Activated CD8-positive, alpha-beta memory T cell treated with anti-CD3 and anti-CD28 coated beads, Interleukin-2, amount 50 U/mL, for 24 hours (primary cell): ENCODE results near the gene DENND2C.
"Not testable (repeated sequence)": the region's sequence is repeated elsewhere in the genome, so short reads cannot be mapped to it uniquely, and the experiment has no call there.

Experiments
- DNase-seq: peaks from one replicate; pipeline ENCODE4 v3.0.0-alpha.2; 2020; ENCODE audit errors: extremely low read depth

The DENND2C gene

DNA sequence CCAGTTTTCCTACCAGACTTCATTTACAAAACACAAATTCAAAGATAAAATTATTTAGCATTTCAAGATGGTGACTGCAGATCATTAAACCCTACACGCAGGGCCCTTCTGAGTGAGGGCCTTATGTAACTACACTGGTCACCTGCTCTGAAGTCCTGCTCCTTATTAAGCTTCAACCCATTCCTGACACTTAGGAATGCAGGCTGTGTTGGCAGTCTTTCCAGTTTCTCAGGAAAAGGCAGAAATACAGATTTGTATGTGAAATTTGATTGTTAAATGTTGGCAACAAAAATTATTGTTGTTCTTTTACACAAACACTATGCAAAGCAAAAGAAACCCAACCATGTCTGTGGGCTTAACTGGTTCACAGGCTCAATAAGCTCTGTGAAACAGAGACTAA, 62.6 kb downstream of the DENND2C start:
- DNase-seq: no peak

- DNase-seq: no peak
Observed at GRCh38 chr1:114597949-114598348, 71.9 kb downstream of the DENND2C start.

DNA sequence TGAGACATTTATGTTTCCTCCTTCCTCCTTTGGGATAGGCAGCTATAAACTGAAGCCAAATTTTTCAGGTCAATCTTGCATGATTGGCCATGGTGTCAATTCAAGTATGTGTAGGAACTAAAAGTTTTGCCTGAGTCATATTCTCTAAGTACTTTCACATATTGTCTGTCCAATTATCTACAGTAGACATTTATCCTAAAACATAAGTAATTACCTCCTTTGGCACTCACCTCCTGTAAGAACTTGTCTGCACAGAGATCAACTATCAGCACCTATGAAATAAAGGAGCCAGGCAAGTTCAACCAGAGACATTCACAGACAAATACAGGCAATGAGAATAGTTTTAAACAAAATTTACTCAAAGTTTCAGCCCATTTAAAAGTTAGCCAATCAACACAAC, 74.2 kb downstream of the DENND2C start:
- no peak for DNase-seq

DNA sequence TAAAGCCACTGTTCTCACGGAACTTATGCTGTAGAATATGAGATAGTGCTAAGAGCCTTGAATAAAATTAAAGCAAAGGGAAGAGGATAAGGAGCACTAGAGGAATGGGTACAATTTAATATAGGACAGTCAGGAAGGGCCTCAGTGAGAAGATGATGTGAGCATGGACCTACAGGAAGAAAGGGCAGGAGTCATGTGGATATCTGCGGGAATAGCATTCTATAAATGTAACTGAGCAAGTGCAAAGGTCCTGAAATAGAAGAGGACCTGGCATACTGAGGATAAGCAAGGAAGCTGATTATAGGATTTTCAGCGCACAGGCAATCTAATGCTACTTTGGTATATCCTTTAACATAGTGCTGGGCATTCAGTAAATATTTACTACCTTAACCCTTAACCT, 75.8 kb downstream of the DENND2C start:
- DNase-seq: no peak

GRCh38 chr1:114589122-114589521, 80.7 kb downstream of the DENND2C start:
- DNase-seq: no peak

- DNase-seq: no peak
Observed at GRCh38 chr1:114588196-114588689, 81.6 kb downstream of the DENND2C start.

DNA sequence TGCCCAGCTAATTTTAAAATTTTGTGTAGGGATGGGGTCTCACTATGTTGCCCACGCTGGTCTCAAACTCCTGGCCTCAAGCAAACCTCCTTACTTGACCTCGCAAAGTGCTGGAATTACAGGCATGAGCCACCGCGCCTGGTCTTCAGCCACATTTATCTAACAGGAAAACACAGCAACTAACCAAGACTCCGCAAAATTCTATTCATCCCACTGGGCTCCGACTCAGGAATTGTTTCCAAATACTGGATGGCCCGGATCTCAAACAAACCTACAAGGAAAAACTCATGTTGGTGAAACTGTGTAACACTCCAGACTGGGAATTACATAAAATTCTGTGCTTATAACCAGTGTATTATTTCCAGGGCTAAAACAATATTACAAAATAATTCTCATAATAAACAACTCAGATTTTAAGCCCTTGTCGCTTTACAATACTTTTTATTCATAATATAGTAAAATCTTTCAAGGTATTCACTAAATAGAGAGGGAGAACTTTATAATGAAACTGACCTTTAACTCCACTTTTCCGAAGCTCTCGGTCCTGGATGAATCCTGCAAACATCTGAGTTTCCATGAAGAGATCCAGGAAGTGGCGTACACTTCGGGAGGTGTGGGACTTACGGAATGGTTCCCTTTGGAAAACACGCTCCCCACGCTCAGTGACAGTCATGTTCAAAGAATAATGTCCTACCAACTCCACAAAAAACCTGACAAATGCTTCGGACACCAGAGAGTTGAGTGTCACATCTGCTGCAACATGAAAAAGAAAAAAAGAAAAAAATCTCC, 82.5 kb downstream of the DENND2C start:
- DNase-seq: no peak

DNA sequence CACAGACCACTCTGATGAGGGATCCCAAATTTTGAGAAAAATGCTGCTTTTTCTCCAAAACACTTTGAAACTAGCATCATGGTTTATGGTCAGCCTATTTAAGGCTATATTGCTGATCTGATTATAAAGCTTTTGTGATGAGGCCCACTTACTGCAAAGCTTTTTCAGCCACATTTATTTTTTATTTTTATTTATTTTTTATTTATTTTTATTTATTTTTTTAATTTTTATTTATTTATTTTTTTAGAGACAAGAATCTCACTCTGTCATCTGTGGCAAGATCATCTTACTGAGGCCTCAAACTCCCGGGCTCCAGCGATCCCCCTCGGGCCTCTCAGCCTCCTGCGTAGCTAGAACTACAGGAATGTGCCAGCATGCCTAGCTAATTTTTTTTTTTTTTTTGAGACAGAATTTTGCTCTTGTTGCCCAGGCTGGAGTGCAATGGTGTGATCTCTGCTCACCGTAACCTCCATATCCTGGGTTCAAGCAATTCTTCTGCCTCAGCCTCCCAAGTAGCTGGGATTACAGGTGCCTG, 83.3 kb downstream of the DENND2C start:
- DNase-seq: no peak

DNA sequence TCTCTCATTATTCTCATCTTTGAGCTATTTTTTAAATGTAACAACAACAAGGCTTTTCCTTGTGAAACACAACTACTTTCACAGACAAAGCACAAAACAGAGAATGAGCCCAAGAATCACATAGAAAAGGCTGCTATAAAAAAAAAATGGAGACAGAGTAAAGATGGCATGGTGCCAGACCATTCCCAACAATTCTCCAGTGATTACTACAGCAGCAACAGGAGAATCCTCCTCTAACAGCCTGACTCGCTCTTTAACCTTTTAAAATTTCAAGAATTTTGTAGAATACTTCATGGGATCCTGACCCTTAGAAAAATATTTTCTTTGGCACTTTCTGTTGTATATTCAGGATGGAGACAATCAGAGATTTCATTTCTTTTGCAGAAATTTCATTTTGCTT, 84.6 kb downstream of the DENND2C start:
- DNase-seq: no peak

GRCh38 chr1:114581335-114582287, 88.2 kb downstream of the DENND2C start, which contains the start of gene BCAS2:
Gene BCAS2, minus strand, starts transcription at chr1:114581615. Its CDS starts 24 bp downstream, at chr1:114581591.
- peak; percentile 93 for DNase-seq

DNA sequence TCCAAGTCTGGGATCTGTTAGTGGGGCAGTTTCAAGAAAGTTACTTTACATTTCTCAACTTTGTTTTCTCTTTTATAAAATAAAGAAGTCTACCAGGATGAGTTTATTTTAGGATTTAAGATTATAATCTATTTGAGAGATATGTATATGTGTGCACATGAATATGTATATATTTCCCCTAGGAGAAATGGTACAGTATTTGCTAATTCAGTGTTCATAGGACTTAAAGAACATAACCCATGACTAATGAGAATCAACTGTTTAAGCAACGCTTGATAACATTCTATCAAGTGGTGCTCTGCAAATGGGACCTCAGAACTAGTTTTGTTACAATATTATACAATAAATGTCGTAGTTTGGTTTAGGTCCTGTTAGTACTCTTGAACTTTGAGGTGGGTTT, 95.5 kb downstream of the DENND2C start:
- DNase-seq: no peak

DNA sequence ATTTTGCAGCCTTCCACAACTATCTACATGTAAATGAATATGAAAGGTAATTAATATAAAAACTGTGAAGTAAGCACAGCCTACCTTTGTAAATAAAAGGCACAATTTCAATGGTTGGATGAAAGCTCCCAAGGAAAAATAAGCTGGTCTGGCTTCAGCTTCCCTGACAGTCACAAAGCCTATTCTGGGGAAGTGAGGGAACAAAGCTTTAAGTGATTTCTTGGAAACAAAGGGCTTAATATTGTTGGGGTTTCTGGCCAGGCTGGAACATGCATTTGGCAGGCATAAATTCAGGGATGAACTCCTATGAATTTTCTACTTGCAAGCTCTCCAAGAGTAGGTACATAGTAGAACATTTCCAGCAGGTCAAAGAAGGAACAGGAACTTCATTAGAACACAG, 105.7 kb downstream of the DENND2C start:
- DNase-seq: no peak

DNA sequence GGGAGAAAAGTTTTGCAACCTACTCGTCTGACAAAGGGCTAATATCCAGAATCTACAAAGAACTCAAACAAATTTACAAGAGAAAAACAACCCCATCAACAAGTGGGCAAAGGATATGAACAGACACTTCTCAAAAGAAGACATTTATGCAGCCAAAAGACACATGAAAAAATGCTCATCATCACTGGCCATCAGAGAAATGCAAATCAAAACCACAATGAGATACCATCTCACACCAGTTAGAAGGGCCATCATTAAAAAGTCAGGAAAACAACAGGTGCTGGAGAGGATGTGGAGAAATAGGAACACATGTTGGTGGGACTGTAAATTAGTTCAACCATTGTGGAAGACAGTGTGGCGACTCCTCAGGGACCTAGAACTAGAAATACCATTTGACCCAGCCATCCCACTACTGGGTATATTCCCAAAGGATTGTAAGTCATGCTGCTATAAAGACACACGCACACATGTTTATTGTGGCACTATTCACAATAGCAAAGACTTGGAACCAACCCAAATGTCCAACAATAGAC, 106.8 kb downstream of the DENND2C start:
- not testable (repeated sequence) for DNase-seq

- DNase-seq: no peak
Observed at GRCh38 chr1:114561333-114561732, 108.5 kb downstream of the DENND2C start.

DNA sequence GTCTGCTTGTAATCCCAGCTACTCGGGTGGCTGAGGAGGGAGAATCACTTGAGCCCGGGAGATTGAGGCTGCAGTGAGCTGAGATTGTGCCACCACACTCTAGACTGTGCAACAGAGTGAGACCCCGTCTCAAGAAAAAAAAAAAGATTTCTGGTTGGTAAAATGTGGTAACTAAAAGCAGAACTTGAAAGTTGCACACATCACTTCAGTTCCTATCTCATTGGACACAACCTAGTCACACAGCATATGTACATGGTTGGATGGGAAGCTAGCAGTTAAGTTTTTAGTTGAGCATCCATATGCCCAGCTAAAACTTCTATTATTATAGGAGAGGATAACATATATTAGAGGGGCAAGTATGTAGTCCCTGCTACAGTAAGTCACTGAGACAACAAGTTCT, 110.5 kb downstream of the DENND2C start:
- DNase-seq: no peak

DNA sequence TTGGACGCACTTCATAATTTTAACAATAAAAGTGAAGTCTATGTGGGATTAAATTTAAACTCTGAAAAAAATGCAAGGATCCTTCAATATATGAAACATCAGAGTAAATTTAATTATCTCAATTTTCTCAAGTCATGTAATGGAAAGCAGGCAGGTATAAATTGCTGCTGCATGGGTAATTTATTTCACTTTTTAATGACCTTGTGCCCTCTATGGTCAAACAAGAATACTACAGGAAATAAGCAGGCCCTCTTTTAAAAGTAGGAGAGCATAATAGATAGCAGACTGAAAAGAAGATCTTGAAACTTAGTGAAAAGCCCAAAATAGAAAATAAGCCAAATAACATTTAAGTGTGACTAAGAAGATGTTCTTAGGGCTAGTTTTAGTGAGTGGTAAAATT, 111.3 kb downstream of the DENND2C start:
- no peak for DNase-seq

- no peak for DNase-seq
Observed at GRCh38 chr1:114554577-114554976, 115.3 kb downstream of the DENND2C start.

GRCh38 chr1:114552106-114552639, 117.7 kb downstream of the DENND2C start:
- no peak for DNase-seq

DNA sequence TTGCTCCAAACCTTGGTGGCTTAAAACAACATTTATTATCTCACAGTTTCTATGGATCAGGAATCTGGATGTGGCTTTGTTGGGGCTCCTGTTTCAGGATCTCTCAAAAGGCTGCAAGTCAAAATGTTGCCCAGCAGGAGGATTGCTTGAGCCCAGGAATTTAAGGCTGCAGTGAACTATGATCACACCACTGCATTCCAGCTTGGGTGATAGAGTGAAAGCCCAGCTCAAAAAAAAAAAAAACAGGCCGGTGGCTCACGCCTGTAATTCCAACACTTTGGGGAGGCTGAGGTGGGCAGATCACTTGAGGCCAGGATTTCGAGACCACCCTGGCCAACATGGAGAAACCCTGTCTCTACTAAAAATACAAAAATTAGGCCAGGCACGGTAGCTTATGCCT, 118.4 kb downstream of the DENND2C start:
- DNase-seq: no peak

- no peak for DNase-seq
Observed at GRCh38 chr1:114550336-114550735, 119.5 kb downstream of the DENND2C start.

DNA sequence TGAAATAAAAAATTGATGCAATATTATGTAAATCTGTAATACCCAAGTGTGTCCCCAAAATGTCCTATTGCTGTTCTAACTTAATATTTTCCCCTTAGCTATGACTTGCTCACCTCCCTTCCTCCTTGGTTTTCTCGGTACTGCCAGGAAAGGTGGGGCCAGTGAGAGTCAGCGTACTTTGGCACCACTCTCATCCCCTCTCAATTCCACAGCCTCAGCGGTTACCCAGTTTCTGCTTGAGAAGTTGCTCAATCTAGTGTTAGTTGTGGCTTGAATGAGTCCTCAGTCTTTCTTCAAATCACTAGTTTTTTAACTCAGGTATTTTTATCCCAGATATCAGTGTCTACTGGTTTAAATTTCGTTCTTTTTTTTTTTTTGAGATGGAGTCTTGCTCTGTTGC, 120.7 kb downstream of the DENND2C start:
- DNase-seq: no peak

- DNase-seq: no peak
Observed at GRCh38 chr1:114547076-114547475, 122.8 kb downstream of the DENND2C start.
